Right cardiac atrium (tissue), 5 donors: ENCODE data around the gene OSTM1. TPM values are rescaled to one million over a fixed set of nuclear protein-coding genes. Genes with fewer than 3 reads are reported as not detected.
A peak's percentile ranks its signal among the peaks of the same experiment; 100 is the strongest.
"Not testable (repeated sequence)": the region's sequence is repeated elsewhere in the genome, so short reads cannot be mapped to it uniquely, and the experiment has no call there.

Source experiments
- ATAC-seq, 2 donors: fragments of 200-7000 bp; cut with Tn5 transposase; one replicate each; pipeline versions ENCODE4 v1.8.0 to v1.9.1; 2020; ENCODE audit warnings: moderate library complexity in 2 of 2, mild to moderate bottlenecking in 1 of 2
- DNase-seq, 3 donors: peaks; one replicate each; pipeline ENCODE4 v3.0.0-alpha.2; 2020
- H3K27ac ChIP-seq: one replicate; pipeline ENCODE4 v1.5.1; 2013; ENCODE audit warnings: mild to moderate bottlenecking, low read length, control low read depth, moderate library complexity
- H3K27me3 ChIP-seq: one replicate; pipeline ENCODE4 v1.6.1; 2013; ENCODE audit not compliant: control insufficient read depth, insufficient read depth
- H3K4me1 ChIP-seq: one replicate; pipeline ENCODE4 v1.6.1; 2013; ENCODE audit warnings: low read length; ENCODE audit not compliant: control insufficient read depth, insufficient read depth
- H3K4me3 ChIP-seq: one replicate; pipeline ENCODE4 v1.5.1; 2013; ENCODE audit warnings: low read length, control low read depth
- H3K9me3 ChIP-seq: one replicate; pipeline ENCODE4 v1.6.1; 2013; ENCODE audit warnings: low read length; ENCODE audit not compliant: control insufficient read depth
- WGBS: extraction: QIAGEN DNeasy Blood & Tissue Kit; methylation state at CpG from one replicate; pipeline ENCODE4 v1.1.7; 2013; 5-methylcytosine and 5-hydroxymethylcytosine counted together
- intact Hi-C, 4 donors: fragments of 100-400 bp; cut with DNase I; formaldehyde crosslinking; loops; one replicate each; pipeline versions ENCODE4 v1.11.0 to v1.14.0; 2022 to 2023
- polyA plus RNA-seq: library from polyadenylated mRNA; stranded (reverse); fragments of 200-250 nt; gene quantifications from one replicate; pipeline ENCODE4 v1.2.3, GENCODE V29; 2013
- total RNA-seq, 4 donors: library from RNA; stranded (reverse); fragmentation: NEBNext Ultra II Directional; extraction: Animal tissue kit (Norgen Biotek cat#: 25700); gene quantifications; one replicate each; pipeline ENCODE4 v1.2.1, GENCODE V29; 2021
- donor health status: healthy with polysubstance abuse.
- donor health status: DM: no; HTN: yes; CAD: no.
- donor health status: DM: no; HTN: no; CAD: no.
- donor health status: DM: no; HTN: yes; CAD: no; lungs with severe emphysema.
- donor health status: DM: yes; HTN: yes; CAD: no.

The OSTM1 gene
- total and polyA plus RNA-seq, 5 donors, result 27.0 to 55.3 (median 52.0) TPM

GRCh38 chr6:108020472-108021116, 53.9 kb downstream of the OSTM1 start:
- no peaks in the 10 kb centered on the region for H3K9me3 ChIP-seq
- H3K27ac ChIP-seq, result no peak overlapping the region
- intact Hi-C loops, result no loop called here
- WGBS, result 64% methylated on average over 6 of the region's 6 CpGs
- H3K27me3 ChIP-seq, result no peaks in the 10 kb centered on the region
- H3K4me3 ChIP-seq, result no peak overlapping the region
- H3K4me1 ChIP-seq, result peaks cover 4% of the 10 kb centered on the region
- DNase-seq (peak; percentile 22 to 72 (median 59)), ATAC-seq (peak; percentile 54 to 73)

- H3K4me1 ChIP-seq, DNase-seq, H3K27me3 ChIP-seq, ATAC-seq, H3K4me3 ChIP-seq, intact Hi-C loops, H3K9me3 ChIP-seq, H3K27ac ChIP-seq: not testable (repeated sequence)
- 88% methylated on average over 6 of the region's 6 CpGs for WGBS
Observed at GRCh38 chr6:108016283-108016682, 58.3 kb downstream of the OSTM1 start.

- DNase-seq (no peak), ATAC-seq (no peak)
- Histone ChIP-seq H3K4me3 (no peak overlapping the region), H3K27me3 (no peaks in the 10 kb centered on the region), H3K4me1 (no peaks in the 10 kb centered on the region), H3K9me3 (no peaks in the 10 kb centered on the region), H3K27ac (no peak overlapping the region)
- intact Hi-C loops, result no loop called here
- WGBS, result 66% methylated on average over 6 of the region's 6 CpGs
Observed at GRCh38 chr6:108013787-108014439, 60.6 kb downstream of the OSTM1 start.

GRCh38 chr6:108009894-108010293, 64.6 kb downstream of the OSTM1 start:
- H3K27ac ChIP-seq, result no peak overlapping the region

GRCh38 chr6:108009258-108009657, 65.3 kb downstream of the OSTM1 start:
- intact Hi-C loops, H3K27ac ChIP-seq, H3K4me1 ChIP-seq, H3K27me3 ChIP-seq, H3K4me3 ChIP-seq, DNase-seq, H3K9me3 ChIP-seq, ATAC-seq: not testable (repeated sequence)
- WGBS, result 95% methylated on average over 1 of the region's 1 CpG

More at GRCh38 chr6:108009894-108010293, 64.6 kb downstream of the OSTM1 start:
- DNase-seq (no peak), ATAC-seq (no peak)
- intact Hi-C loops, result no loop called here
- H3K4me3 ChIP-seq, result no peak overlapping the region
- no peaks in the 10 kb centered on the region for H3K4me1 ChIP-seq
- H3K9me3 ChIP-seq, result no peaks in the 10 kb centered on the region
- no peaks in the 10 kb centered on the region for H3K27me3 ChIP-seq

GRCh38 chr6:108008363-108008762, 66.2 kb downstream of the OSTM1 start:
- H3K27ac ChIP-seq, result no peak overlapping the region
- no peak overlapping the region for H3K4me3 ChIP-seq
- DNase-seq (no peak), ATAC-seq (no peak)
- H3K27me3 ChIP-seq, result no peaks in the 10 kb centered on the region
- no peaks in the 10 kb centered on the region for H3K4me1 ChIP-seq
- H3K9me3 ChIP-seq, result no peaks in the 10 kb centered on the region
- intact Hi-C loops, result no loop called here
- 80% methylated on average over 1 of the region's 1 CpG for WGBS

- intact Hi-C loops, result no loop called here
- Histone ChIP-seq H3K27ac (no peak overlapping the region), H3K9me3 (no peaks in the 10 kb centered on the region), H3K4me1 (no peaks in the 10 kb centered on the region), H3K4me3 (no peak overlapping the region), H3K27me3 (no peaks in the 10 kb centered on the region)
- WGBS, result 79% methylated on average over 3 of the region's 3 CpGs
- DNase-seq (no peak), ATAC-seq (no peak)
Observed at GRCh38 chr6:108005961-108006360, 68.6 kb downstream of the OSTM1 start.

- Histone ChIP-seq H3K4me3 (no peak overlapping the region), H3K27me3 (no peaks in the 10 kb centered on the region), H3K4me1 (no peaks in the 10 kb centered on the region), H3K9me3 (no peaks in the 10 kb centered on the region), H3K27ac (no peak overlapping the region)
- ATAC-seq (no peak), DNase-seq (no peak)
- WGBS, result 95% methylated on average over 15 of the region's 15 CpGs
- intact Hi-C loops, result no loop called here
Observed at GRCh38 chr6:108004861-108005260, 69.7 kb downstream of the OSTM1 start.

- no peaks in the 10 kb centered on the region for H3K27me3 ChIP-seq
- 52% methylated on average over 9 of the region's 9 CpGs for WGBS
- ATAC-seq (peak in 1 of 2 donors; percentile 47), DNase-seq (no peak)
- H3K9me3 ChIP-seq, result no peaks in the 10 kb centered on the region
- no peak overlapping the region for H3K27ac ChIP-seq
- no peak overlapping the region for H3K4me3 ChIP-seq
- no peaks in the 10 kb centered on the region for H3K4me1 ChIP-seq
- intact Hi-C loops, result no loop called here
Observed at GRCh38 chr6:108002365-108003221, 71.9 kb downstream of the OSTM1 start.

GRCh38 chr6:108001696-108002231, 72.8 kb downstream of the OSTM1 start:
- Histone ChIP-seq H3K27ac (no peak overlapping the region), H3K27me3 (no peaks in the 10 kb centered on the region), H3K9me3 (no peaks in the 10 kb centered on the region), H3K4me3 (no peak overlapping the region), H3K4me1 (no peaks in the 10 kb centered on the region)
- intact Hi-C loops, result no loop called here
- no peak for ATAC-seq
- DNase-seq, result no peak
- 95% methylated on average over 7 of the region's 7 CpGs for WGBS

- ATAC-seq, H3K27me3 ChIP-seq, DNase-seq, H3K9me3 ChIP-seq, H3K4me3 ChIP-seq, H3K4me1 ChIP-seq, intact Hi-C loops, H3K27ac ChIP-seq: not testable (repeated sequence)
- WGBS, result 92% methylated on average over 5 of the region's 5 CpGs
Observed at GRCh38 chr6:108000259-108000658, 74.3 kb downstream of the OSTM1 start.
